Measurements from ENCODE around the gene WASL. TPM values are rescaled to one million over a fixed set of nuclear protein-coding genes. Genes with fewer than 3 reads are reported as not detected.
"Not testable (repeated sequence)": the region's sequence is repeated elsewhere in the genome, so short reads cannot be mapped to it uniquely, and the experiment has no call there.

Gene WASL
- total RNA-seq, 1 experiment from 2014 or later: 13.2 TPM

- H3K36me3 ChIP-seq (replicated peaks; ENCODE audit: control insufficient read depth, insufficient read depth, low read length): no peaks in the 10 kb centered on the region
- H3K4me3 ChIP-seq (ENCODE audit: insufficient read depth, low read depth, low read length): no peak overlapping the region
- H3K27me3 ChIP-seq (ENCODE audit: control insufficient read depth, insufficient read depth, low read length): no peaks in the 10 kb centered on the region
- no peak for DNase-seq
These were observed 33.4 kb upstream of the WASL start for GRCh38 chr7:123782071-123782798.

GRCh38 chr7:123780472-123780871, 31.7 kb upstream of the WASL start:
- H3K36me3 ChIP-seq (replicated peaks; ENCODE audit: control insufficient read depth, insufficient read depth, low read length); DNase-seq; H3K27me3 ChIP-seq (ENCODE audit: control insufficient read depth, insufficient read depth, low read length); H3K4me3 ChIP-seq (ENCODE audit: insufficient read depth, low read depth, low read length): not testable (repeated sequence)

- Histone ChIP-seq H3K4me3 (ENCODE audit: insufficient read depth, low read depth, low read length) (no peak overlapping the region), H3K36me3 (replicated peaks; ENCODE audit: control insufficient read depth, insufficient read depth, low read length) (no peaks in the 10 kb centered on the region), H3K27me3 (ENCODE audit: control insufficient read depth, insufficient read depth, low read length) (no peaks in the 10 kb centered on the region)
- no peak for DNase-seq
These were observed 25.7 kb upstream of the WASL start for GRCh38 chr7:123774496-123774895.

- H3K36me3 ChIP-seq (replicated peaks; ENCODE audit: control insufficient read depth, insufficient read depth, low read length): no peaks in the 10 kb centered on the region
- H3K4me3 ChIP-seq (ENCODE audit: insufficient read depth, low read depth, low read length): no peak overlapping the region
- DNase-seq: no peak
- no peaks in the 10 kb centered on the region for H3K27me3 ChIP-seq (ENCODE audit: control insufficient read depth, insufficient read depth, low read length)
These were observed 24.7 kb upstream of the WASL start for GRCh38 chr7:123773481-123773880.

- Histone ChIP-seq H3K4me3 (ENCODE audit: insufficient read depth, low read depth, low read length) (no peak overlapping the region), H3K27me3 (ENCODE audit: control insufficient read depth, insufficient read depth, low read length) (no peaks in the 10 kb centered on the region)
- DNase-seq: no peak
These were observed 23.8 kb upstream of the WASL start for GRCh38 chr7:123772652-123773051.

GRCh38 chr7:123771846-123772245, 23.0 kb upstream of the WASL start:
- no peak for DNase-seq
- H3K27me3 ChIP-seq (ENCODE audit: control insufficient read depth, insufficient read depth, low read length): no peaks in the 10 kb centered on the region
- no peaks in the 10 kb centered on the region for H3K36me3 ChIP-seq (replicated peaks; ENCODE audit: control insufficient read depth, insufficient read depth, low read length)
- H3K4me3 ChIP-seq (ENCODE audit: insufficient read depth, low read depth, low read length): no peak overlapping the region

More at GRCh38 chr7:123772652-123773051, 23.8 kb upstream of the WASL start:
- H3K36me3 ChIP-seq (replicated peaks; ENCODE audit: control insufficient read depth, insufficient read depth, low read length): no peaks in the 10 kb centered on the region

GRCh38 chr7:123771256-123771655, 22.5 kb upstream of the WASL start:
- Histone ChIP-seq H3K27me3 (ENCODE audit: control insufficient read depth, insufficient read depth, low read length) (no peaks in the 10 kb centered on the region), H3K36me3 (replicated peaks; ENCODE audit: control insufficient read depth, insufficient read depth, low read length) (no peaks in the 10 kb centered on the region), H3K4me3 (ENCODE audit: insufficient read depth, low read depth, low read length) (no peak overlapping the region)
- DNase-seq: no peak

GRCh38 chr7:123770378-123770777, 21.6 kb upstream of the WASL start:
- no peaks in the 10 kb centered on the region for H3K36me3 ChIP-seq (replicated peaks; ENCODE audit: control insufficient read depth, insufficient read depth, low read length)
- no peaks in the 10 kb centered on the region for H3K27me3 ChIP-seq (ENCODE audit: control insufficient read depth, insufficient read depth, low read length)
- no peak overlapping the region for H3K4me3 ChIP-seq (ENCODE audit: insufficient read depth, low read depth, low read length)
- DNase-seq: no peak

GRCh38 chr7:123769371-123769770, 20.6 kb upstream of the WASL start:
- no peaks in the 10 kb centered on the region for H3K27me3 ChIP-seq (ENCODE audit: control insufficient read depth, insufficient read depth, low read length)
- no peak overlapping the region for H3K4me3 ChIP-seq (ENCODE audit: insufficient read depth, low read depth, low read length)
- H3K36me3 ChIP-seq (replicated peaks; ENCODE audit: control insufficient read depth, insufficient read depth, low read length): no peaks in the 10 kb centered on the region
- no peak for DNase-seq

GRCh38 chr7:123768493-123768892, 19.7 kb upstream of the WASL start:
- Histone ChIP-seq H3K4me3 (ENCODE audit: insufficient read depth, low read depth, low read length) (no peak overlapping the region), H3K27me3 (ENCODE audit: control insufficient read depth, insufficient read depth, low read length) (no peaks in the 10 kb centered on the region), H3K36me3 (replicated peaks; ENCODE audit: control insufficient read depth, insufficient read depth, low read length) (no peaks in the 10 kb centered on the region)
- no peak for DNase-seq

- Histone ChIP-seq H3K27me3 (ENCODE audit: control insufficient read depth, insufficient read depth, low read length) (no peaks in the 10 kb centered on the region), H3K4me3 (ENCODE audit: insufficient read depth, low read depth, low read length) (no peak overlapping the region), H3K36me3 (replicated peaks; ENCODE audit: control insufficient read depth, insufficient read depth, low read length) (no peaks in the 10 kb centered on the region)
- DNase-seq: no peak
These were observed 14.4 kb upstream of the WASL start for GRCh38 chr7:123763191-123763661.

GRCh38 chr7:123761729-123762128, 12.9 kb upstream of the WASL start:
- DNase-seq: no peak
- Histone ChIP-seq H3K27me3 (ENCODE audit: control insufficient read depth, insufficient read depth, low read length) (no peaks in the 10 kb centered on the region), H3K4me3 (ENCODE audit: insufficient read depth, low read depth, low read length) (no peak overlapping the region), H3K36me3 (replicated peaks; ENCODE audit: control insufficient read depth, insufficient read depth, low read length) (no peaks in the 10 kb centered on the region)

- no peak for DNase-seq
- Histone ChIP-seq H3K27me3 (ENCODE audit: control insufficient read depth, insufficient read depth, low read length) (no peaks in the 10 kb centered on the region), H3K4me3 (ENCODE audit: insufficient read depth, low read depth, low read length) (no peak overlapping the region), H3K36me3 (replicated peaks; ENCODE audit: control insufficient read depth, insufficient read depth, low read length) (no peaks in the 10 kb centered on the region)
These were observed 8.3 kb upstream of the WASL start for GRCh38 chr7:123757095-123757494.

- Histone ChIP-seq H3K4me3 (ENCODE audit: insufficient read depth, low read depth, low read length) (no peak overlapping the region), H3K36me3 (replicated peaks; ENCODE audit: control insufficient read depth, insufficient read depth, low read length) (no peaks in the 10 kb centered on the region), H3K27me3 (ENCODE audit: control insufficient read depth, insufficient read depth, low read length) (no peaks in the 10 kb centered on the region)
- DNase-seq: no peak
These were observed 6.5 kb upstream of the WASL start for GRCh38 chr7:123755338-123755737.

- H3K4me3 ChIP-seq (ENCODE audit: insufficient read depth, low read depth, low read length): no peak overlapping the region
- H3K27me3 ChIP-seq (ENCODE audit: control insufficient read depth, insufficient read depth, low read length): no peaks in the 10 kb centered on the region
- no peak for DNase-seq
- no peaks in the 10 kb centered on the region for H3K36me3 ChIP-seq (replicated peaks; ENCODE audit: control insufficient read depth, insufficient read depth, low read length)
These were observed 5.6 kb upstream of the WASL start for GRCh38 chr7:123754271-123754871.
